ENCODE measurements around the gene CACNA1I. TPM values are rescaled to one million over a fixed set of nuclear protein-coding genes. Genes with fewer than 3 reads are reported as not detected.

CACNA1I gene
- total and polyA plus RNA-seq, 2 donors (not counting 1 experiment from before 2014, with no cell fraction given) = 0.07 to 0.25 TPM

DNA sequence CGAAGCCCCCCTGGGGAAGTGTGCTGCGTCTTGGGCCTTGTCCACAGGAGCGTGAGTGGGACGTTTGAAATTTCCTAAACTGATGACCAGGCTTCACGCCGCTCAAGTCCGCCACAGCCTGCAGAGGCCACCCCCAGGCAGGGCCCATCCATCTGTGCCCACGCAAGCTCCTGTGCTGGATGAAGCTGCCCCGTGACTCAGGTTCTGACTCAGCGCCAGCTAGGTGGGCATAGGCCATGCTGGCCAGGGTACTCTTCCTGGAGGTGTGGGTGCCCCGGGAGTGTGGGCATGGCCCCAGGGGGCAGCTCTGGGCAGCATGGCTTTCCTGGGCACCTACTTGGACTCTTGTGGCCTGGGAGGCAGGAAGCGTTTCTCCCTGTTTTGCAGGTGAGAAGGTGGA lies 134.8 kb downstream of the CACNA1I start:
- H3K27ac ChIP-seq (ENCODE audit: low read length in 2 of 2) = no peak overlapping the region
- H3K27me3 ChIP-seq (replicated peaks in 1 of 4; ENCODE audit: control extremely low read depth in 1 of 4, control insufficient read depth in 3 of 4, insufficient read depth in 4 of 4, low read length in 3 of 4) = peaks cover 0 to 2% (median 0%) of the 10 kb centered on the region in 4 experiments
- TF ChIP-seq EZH2 (IDR thresholded peaks at IDR 0.05; ENCODE audit: borderline replicate concordance, insufficient read depth, low read depth, low read length, poor library complexity, severe bottlenecking) = no peak
- TF ChIP-seq, protein P1, sequence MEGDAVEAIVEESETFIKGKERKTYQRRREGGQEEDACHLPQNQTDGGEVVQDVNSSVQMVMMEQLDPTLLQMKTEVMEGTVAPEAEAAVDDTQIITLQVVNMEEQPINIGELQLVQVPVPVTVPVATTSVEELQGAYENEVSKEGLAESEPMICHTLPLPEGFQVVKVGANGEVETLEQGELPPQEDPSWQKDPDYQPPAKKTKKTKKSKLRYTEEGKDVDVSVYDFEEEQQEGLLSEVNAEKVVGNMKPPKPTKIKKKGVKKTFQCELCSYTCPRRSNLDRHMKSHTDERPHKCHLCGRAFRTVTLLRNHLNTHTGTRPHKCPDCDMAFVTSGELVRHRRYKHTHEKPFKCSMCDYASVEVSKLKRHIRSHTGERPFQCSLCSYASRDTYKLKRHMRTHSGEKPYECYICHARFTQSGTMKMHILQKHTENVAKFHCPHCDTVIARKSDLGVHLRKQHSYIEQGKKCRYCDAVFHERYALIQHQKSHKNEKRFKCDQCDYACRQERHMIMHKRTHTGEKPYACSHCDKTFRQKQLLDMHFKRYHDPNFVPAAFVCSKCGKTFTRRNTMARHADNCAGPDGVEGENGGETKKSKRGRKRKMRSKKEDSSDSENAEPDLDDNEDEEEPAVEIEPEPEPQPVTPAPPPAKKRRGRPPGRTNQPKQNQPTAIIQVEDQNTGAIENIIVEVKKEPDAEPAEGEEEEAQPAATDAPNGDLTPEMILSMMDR (IDR thresholded peaks at IDR 0.05) = no peak
- H3K4me3 ChIP-seq (ENCODE audit: control extremely low read depth in 1 of 5, extremely low read depth in 1 of 5, insufficient read depth in 1 of 5, low read depth in 2 of 5, low read length in 4 of 5) = no peak overlapping the region
- ChIA-PET POLR2A (no interaction called here), CTCF (no interaction called here)
- H4K20me1 ChIP-seq (ENCODE audit: control insufficient read depth, insufficient read depth, low read length, poor library complexity, severe bottlenecking) = no peaks in the 10 kb centered on the region
- no peaks in the 10 kb centered on the region for H3K9me3 ChIP-seq (ENCODE audit: control extremely low read depth in 1 of 3, control insufficient read depth in 2 of 3, insufficient read depth in 1 of 3, low read length in 2 of 3)
- no peak for ATAC-seq (ENCODE audit: low read depth)
- WGBS (ENCODE audit: insufficient coverage) = 93% methylated on average over 12 of the region's 12 CpGs
- no peaks in the 10 kb centered on the region for H3K4me1 ChIP-seq (ENCODE audit: control insufficient read depth in 2 of 2, insufficient read depth in 2 of 2, low read length in 2 of 2)
- no peak overlapping the region for H2AFZ ChIP-seq (ENCODE audit: insufficient read depth, low read depth, low read length, poor library complexity, severe bottlenecking)
- no peak for DNase-seq
- peaks cover 23% of the 10 kb centered on the region for H3K27me3 Mint-ChIP-seq
- no peak overlapping the region for H3K4me2 ChIP-seq (replicated peaks; ENCODE audit: low read depth, low read length, poor library complexity, severe bottlenecking)
- no peaks in the 10 kb centered on the region for H3K79me2 ChIP-seq (ENCODE audit: control insufficient read depth, insufficient read depth, low read length)
- intact Hi-C loops (cut with micrococcal nuclease) = no loop called here
- no peaks in the 10 kb centered on the region for H3K9me3 Mint-ChIP-seq (ENCODE audit: insufficient read depth)
- H3K27ac Mint-ChIP-seq = no peak overlapping the region
- no peak overlapping the region for H3K4me3 Mint-ChIP-seq
- no peaks in the 10 kb centered on the region for H3K4me1 Mint-ChIP-seq
- H3K9ac ChIP-seq (ENCODE audit: low read length) = no peak overlapping the region
- H3K36me3 ChIP-seq (replicated peaks in 1 of 2; ENCODE audit: control extremely low read depth in 1 of 2, control insufficient read depth in 1 of 2, extremely low read depth in 1 of 2, insufficient read depth in 2 of 2, low read length in 1 of 2) = no peaks in the 10 kb centered on the region

DNA sequence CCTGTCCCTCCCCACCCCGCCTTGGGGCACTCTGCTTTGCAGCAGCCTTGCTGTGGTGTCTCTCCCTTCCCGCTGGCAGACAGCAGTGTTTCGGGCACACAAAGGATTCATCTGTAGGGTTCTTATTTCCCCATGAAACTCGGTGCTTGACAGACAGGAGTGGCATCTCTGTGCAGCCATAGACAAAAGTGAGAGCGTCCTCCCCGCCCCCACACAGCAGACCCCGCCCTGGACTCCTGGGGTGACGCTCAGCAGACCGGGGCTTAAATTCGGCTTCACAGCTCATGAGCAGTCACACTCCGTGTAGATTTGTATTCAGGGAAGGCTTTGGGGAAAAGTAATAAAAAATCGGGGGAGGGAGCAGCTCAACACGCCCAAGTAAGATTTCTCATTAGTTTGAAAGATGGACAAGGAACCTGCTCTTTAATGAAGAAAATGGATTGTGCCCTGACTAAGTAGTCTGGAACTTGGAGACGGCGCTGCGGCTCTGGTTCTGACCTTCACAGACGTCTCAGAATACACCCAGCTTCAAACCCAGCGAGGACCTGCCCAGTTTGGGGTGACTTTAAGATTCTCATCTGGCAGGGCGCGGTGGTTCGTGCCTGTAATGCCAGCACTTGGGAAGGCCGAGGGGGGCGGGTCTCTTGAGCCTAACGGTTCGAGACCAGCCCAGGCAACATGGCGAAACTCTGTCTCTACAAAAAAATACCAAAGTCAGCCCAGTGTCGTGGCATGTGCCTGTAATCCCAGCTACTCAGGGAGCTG lies 136.0 kb downstream of the CACNA1I start:
- Mint-ChIP-seq H3K9me3 (ENCODE audit: insufficient read depth) (no peaks in the 10 kb centered on the region), H3K4me1 (no peaks in the 10 kb centered on the region), H3K27me3 (peaks cover 28% of the 10 kb centered on the region), H3K27ac (no peak overlapping the region), H3K4me3 (no peak overlapping the region)
- ChIA-PET CTCF (no interaction called here), POLR2A (no interaction called here)
- H3K4me3 ChIP-seq (ENCODE audit: control extremely low read depth in 1 of 5, extremely low read depth in 1 of 5, insufficient read depth in 1 of 5, low read depth in 2 of 5, low read length in 4 of 5) = no peak overlapping the region
- ATAC-seq (ENCODE audit: low read depth) (no peak), DNase-seq (no peak)
- no peak overlapping the region for H3K9ac ChIP-seq (ENCODE audit: low read length)
- intact Hi-C loops (cut with micrococcal nuclease) = no loop called here
- H3K4me2 ChIP-seq (replicated peaks; ENCODE audit: low read depth, low read length, poor library complexity, severe bottlenecking) = no peak overlapping the region
- TF ChIP-seq, protein P1 (IDR thresholded peaks at IDR 0.05) = no peak
- TF ChIP-seq EZH2 (IDR thresholded peaks at IDR 0.05; ENCODE audit: borderline replicate concordance, insufficient read depth, low read depth, low read length, poor library complexity, severe bottlenecking) = no peak
- H2AFZ ChIP-seq (ENCODE audit: insufficient read depth, low read depth, low read length, poor library complexity, severe bottlenecking) = no peak overlapping the region
- H3K79me2 ChIP-seq (ENCODE audit: control insufficient read depth, insufficient read depth, low read length) = no peaks in the 10 kb centered on the region
- H3K36me3 ChIP-seq (replicated peaks in 1 of 2; ENCODE audit: control extremely low read depth in 1 of 2, control insufficient read depth in 1 of 2, extremely low read depth in 1 of 2, insufficient read depth in 2 of 2, low read length in 1 of 2) = no peaks in the 10 kb centered on the region
- no peak overlapping the region for H3K27ac ChIP-seq (ENCODE audit: low read length in 2 of 2)
- H4K20me1 ChIP-seq (ENCODE audit: control insufficient read depth, insufficient read depth, low read length, poor library complexity, severe bottlenecking) = no peaks in the 10 kb centered on the region
- no peaks in the 10 kb centered on the region for H3K4me1 ChIP-seq (ENCODE audit: control insufficient read depth in 2 of 2, insufficient read depth in 2 of 2, low read length in 2 of 2)
- 82% methylated on average over 27 of the region's 27 CpGs for WGBS (ENCODE audit: insufficient coverage)
- peaks cover 0 to 3% (median 1%) of the 10 kb centered on the region in 4 experiments for H3K27me3 ChIP-seq (replicated peaks in 1 of 4; ENCODE audit: control extremely low read depth in 1 of 4, control insufficient read depth in 3 of 4, insufficient read depth in 4 of 4, low read length in 3 of 4)
- H3K9me3 ChIP-seq (ENCODE audit: control extremely low read depth in 1 of 3, control insufficient read depth in 2 of 3, insufficient read depth in 1 of 3, low read length in 2 of 3) = no peaks in the 10 kb centered on the region

All from B cell (primary cell).